HG02870 (cell line): ENCODE data around the gene RTTN.
"Not testable (repeated sequence)": the region's sequence is repeated elsewhere in the genome, so short reads cannot be mapped to it uniquely, and the experiment has no call there.

Experiments used
- ATAC-seq: cut with Tn5 transposase; IDR thresholded peaks from one replicate; pipeline ENCODE4 v1.9.1; 2021; ENCODE audit warnings: mild to moderate bottlenecking, moderate library complexity; ENCODE audit not compliant: unreplicated experiment

Gene RTTN

GRCh38 chr18:70205421-70206397, at the start of gene RTTN:
Gene RTTN, minus strand, starts transcription at chr18:70205687. Its CDS starts 29 bp downstream, at chr18:70205658.
- ATAC-seq: peak; percentile 94

DNA sequence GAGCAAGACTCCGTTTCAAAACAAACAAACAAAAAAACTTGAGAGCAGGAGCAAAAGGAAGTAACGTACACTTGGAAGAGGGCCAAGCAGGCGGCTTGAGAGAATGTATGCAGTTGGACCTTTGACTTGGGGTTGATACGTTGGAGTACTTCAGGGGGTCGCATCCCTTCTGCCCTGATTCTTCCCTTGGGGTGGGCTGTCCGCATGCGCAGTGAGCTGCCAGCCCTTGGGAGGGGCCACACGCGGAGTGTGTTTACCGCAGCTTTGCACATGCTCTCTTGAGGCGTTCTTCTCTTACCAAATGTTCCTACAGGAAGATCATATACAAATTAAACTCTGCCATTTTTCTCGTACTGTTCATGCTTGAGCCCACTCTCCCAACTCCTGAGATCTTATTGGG, 45.3 kb upstream of the RTTN start:
- ATAC-seq: no peak

DNA sequence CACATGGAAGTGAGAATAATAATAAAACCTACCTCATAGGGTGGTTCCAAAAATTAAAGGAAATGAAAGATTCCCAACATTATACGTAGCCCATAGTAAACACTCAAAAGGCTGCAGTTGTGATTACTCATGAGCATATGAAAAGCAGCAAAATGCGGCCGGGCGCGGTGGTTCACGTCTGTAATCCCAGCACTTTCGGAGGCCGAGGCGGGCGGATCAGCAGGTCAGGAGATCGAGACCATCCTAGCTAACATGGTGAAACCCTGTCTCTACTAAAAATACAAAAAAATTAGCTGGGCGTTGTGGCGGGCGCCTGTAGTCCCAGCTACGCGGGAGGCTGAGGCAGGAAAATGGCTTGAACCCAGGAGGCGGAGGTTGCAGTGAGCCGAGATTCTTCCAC, 44.4 kb upstream of the RTTN start:
- not testable (repeated sequence) for ATAC-seq

- no peak for ATAC-seq
Measured at GRCh38 chr18:70249118-70249517, 43.6 kb upstream of the RTTN start.

DNA sequence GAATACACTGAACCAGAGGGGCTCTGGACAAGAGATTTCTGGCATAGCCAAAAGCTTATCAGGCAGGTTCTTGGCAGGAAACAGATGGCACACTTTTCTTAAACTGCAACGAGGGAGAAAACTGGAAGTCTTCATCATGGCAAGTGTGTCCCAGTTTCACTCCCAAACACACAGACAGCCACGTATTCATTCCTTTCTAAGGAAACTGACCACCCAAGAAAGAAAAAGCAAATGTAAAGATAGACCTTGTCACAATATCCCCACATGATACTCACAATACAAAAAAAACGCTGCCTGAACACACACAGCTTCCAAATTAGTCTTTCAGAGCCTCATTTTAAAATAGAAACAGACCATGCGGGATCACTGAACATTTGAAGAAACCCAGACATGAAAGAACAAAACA, 40.6 kb upstream of the RTTN start:
- no peak for ATAC-seq

- ATAC-seq: no peak
Measured at GRCh38 chr18:70243131-70243929, 37.8 kb upstream of the RTTN start.

GRCh38 chr18:70236921-70237320, 31.4 kb upstream of the RTTN start:
- not testable (repeated sequence) for ATAC-seq

DNA sequence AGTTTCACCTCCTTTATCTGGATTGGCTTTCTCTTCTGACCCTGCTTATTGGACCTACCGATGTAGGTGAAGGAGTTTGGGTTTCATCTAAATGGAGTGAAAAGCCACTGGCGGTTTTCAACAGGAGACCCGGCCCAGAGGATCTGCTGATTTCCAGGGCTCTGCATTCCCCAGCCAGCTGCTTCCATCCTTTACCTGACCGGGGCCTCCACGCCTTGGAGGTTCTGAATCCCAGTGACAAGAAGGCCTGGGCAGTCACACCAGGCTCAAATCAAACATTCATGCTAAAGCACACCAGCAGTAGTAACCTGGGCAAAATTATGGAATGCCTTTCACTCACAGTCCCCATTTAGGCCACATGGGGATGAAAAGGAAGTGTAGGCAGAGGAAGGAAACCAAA, 30.0 kb upstream of the RTTN start:
- ATAC-seq: no peak

DNA sequence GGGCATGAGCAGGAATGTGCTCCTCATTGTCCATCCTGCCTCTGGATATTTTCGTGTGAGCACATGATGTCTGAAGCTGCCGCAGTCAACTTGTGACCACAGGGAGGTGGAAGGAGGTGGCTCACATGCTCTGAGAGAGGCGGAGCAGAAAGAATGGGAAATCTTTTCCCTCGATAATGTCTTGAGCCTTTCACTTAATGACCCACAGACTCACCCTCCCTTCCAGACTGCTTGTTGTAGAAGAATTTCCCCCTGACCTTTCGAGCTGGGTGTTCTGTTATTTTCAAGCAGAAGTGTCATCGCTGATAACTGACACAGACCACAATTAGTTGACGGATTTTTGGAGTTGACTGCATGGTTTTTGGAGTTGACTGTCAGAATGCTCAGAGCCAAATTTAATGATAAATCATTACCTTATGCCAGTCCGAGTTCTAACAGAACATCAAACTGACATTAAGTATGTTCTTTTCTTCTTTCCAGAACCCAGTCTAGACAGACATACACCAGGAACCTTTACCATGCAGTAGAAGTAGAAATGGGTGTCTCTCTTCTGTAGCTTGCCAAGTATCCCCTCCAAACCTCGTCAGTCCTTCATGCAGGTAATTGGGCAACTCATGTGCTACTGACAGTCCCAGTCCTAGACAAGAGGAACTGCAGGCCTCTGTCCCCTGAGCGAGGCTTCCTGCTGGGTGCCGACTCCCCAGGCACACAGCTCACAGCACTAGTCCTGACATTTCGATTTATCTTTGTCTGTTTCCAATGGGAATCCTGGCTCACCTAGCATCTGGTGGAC, 29.4 kb upstream of the RTTN start:
- no peak for ATAC-seq

- ATAC-seq: no peak
Measured at GRCh38 chr18:70233974-70234373, 28.5 kb upstream of the RTTN start.

- no peak for ATAC-seq
Measured at GRCh38 chr18:70232261-70232660, 26.8 kb upstream of the RTTN start.

DNA sequence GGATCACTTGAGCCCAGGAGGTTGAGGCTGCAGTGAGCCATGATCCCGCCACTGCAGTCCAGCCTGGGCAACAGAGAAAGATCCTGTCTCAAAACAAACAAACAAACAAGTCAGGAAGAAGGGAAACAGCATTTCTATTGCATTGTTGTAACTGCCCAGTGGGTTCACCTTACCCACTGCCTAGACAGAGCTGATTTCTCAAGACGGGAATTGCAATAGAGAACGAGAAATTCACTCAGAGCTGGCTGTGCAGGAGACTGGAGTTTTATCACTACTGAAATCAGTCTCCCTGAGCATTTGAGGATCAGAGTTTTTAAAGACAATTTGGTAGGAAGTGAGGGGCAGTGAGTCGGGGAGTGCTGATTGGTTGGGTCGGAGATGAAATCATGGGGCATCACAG, 24.2 kb upstream of the RTTN start:
- ATAC-seq: no peak

- ATAC-seq: no peak
Measured at GRCh38 chr18:70228536-70228935, 23.0 kb upstream of the RTTN start.

DNA sequence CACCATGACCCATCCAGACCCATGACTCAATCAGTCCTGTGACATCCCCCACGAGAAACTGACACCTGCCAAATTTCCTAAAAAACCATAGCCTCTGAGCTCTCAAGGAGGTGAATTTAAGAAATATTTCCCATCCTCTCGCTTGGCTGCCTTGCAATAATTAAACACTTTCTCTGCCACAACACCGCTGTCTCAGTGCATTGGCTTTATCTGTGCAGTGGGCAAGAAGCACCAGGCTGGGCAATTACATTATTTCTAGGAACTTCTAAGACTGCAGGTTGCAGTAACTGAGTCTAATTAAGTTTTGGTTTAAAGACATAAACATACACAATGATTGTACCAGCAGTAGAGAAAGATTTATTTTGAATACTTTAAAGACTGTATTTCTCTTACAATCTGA, 22.0 kb upstream of the RTTN start:
- no peak for ATAC-seq

- ATAC-seq: no peak
Measured at GRCh38 chr18:70221915-70222278, 16.4 kb upstream of the RTTN start.

DNA sequence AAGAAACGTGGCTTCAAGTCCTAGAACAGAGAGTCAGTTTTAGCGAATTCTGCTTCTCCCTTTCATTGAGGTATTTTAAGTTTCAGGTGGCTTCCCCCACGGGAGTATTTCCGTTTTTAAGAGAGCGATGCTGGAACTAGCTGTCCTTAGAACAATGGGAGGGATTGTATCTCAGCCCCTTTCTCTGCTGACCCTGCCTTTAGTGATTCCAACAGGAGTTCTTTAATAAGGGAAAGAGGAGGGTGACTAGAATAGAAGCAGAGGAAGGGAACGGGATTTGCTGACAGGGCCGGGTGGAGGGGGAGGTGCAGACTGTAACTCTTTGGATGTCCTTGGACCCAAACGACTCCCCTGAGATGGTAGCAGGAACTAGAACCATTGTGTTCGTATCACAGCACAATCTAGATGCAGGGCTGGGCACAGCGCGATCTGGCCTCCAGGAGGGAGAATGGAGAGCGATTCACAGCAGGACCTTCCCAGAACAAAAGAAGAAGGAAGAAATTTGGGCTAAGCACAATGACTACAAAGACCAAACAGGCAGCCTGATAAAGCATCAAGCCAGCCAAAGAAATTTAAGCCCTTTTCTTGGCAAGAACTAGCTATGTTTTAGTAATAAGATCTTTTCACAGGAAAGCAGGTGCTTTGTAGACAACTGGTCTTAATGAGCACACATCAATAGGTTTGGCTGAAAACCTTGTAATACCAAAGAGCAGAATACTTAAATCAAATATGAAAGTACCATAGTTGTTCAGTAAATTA, 15.8 kb upstream of the RTTN start:
- no peak for ATAC-seq

DNA sequence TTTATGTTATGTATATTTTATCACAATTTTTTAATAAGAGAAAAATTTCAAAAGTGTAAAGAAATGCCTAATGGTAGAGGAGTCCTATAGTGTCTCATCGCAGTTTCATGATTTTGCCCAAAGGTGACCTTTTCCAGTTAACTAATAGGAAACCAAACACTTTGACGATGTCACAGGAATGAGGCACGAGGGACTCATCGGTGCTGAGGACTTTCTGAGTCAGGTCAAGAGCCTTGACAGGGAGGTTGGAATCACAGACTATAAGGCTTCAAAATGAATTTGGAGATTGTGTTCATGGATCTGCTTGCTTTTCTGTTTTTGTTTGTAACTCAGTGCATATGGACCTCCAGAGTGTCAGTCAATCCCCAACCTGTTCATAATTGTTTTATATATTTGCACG, 15.1 kb upstream of the RTTN start:
- no peak for ATAC-seq

DNA sequence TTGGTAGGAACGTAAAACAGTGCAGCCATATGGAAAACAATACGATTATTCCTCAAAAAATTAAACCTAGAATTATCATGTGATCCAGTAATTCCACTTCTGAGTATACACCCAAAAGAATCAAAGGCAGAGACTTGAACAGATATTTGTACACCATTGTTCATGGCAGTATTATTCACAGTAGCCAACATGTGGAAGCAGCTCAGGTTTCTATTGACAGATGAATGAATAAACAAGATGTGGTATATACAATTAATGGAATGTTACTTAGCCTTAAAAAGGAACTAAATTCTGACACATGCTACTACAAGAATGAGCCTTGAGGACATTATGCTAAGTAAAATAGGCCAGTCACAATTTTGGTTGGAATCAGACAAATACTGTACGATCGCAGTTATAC, 14.2 kb upstream of the RTTN start:
- ATAC-seq: no peak

GRCh38 chr18:70216788-70217187, 11.3 kb upstream of the RTTN start:
- no peak for ATAC-seq

- no peak for ATAC-seq
Measured at GRCh38 chr18:70207181-70207580, 1.7 kb upstream of the RTTN start.
